Epithelial cell of proximal tubule (primary cell): ENCODE results near the gene SPRYD3. TPM values are rescaled to one million over a fixed set of nuclear protein-coding genes. Genes with fewer than 3 reads are reported as not detected.

Experiments
- DNase-seq: peaks from one replicate; pipeline ENCODE4 v3.0.0-alpha.2; 2011; ENCODE audit warnings: low read depth
- H3K4me3 ChIP-seq: 2 replicates; pipeline ENCODE4 v1.5.1; 2011; ENCODE audit warnings: low read depth, mild to moderate bottlenecking, low read length
- total RNA-seq: library from RNA; depleted of rRNA; stranded (reverse); fragments of >200 nt; gene quantifications from 2 replicates; pipeline ENCODE4 v1.2.3, GENCODE V29; 2015
- TF ChIP-seq, protein P1 (sequence below): conservative IDR thresholded peaks from 2 replicates; pipeline ENCODE4 v1.5.1; 2012; ENCODE audit warnings: low read depth, mild to moderate bottlenecking, low read length

SPRYD3 gene
- total RNA-seq, 1 donor from 2014 or later: 26.1 TPM

DNA sequence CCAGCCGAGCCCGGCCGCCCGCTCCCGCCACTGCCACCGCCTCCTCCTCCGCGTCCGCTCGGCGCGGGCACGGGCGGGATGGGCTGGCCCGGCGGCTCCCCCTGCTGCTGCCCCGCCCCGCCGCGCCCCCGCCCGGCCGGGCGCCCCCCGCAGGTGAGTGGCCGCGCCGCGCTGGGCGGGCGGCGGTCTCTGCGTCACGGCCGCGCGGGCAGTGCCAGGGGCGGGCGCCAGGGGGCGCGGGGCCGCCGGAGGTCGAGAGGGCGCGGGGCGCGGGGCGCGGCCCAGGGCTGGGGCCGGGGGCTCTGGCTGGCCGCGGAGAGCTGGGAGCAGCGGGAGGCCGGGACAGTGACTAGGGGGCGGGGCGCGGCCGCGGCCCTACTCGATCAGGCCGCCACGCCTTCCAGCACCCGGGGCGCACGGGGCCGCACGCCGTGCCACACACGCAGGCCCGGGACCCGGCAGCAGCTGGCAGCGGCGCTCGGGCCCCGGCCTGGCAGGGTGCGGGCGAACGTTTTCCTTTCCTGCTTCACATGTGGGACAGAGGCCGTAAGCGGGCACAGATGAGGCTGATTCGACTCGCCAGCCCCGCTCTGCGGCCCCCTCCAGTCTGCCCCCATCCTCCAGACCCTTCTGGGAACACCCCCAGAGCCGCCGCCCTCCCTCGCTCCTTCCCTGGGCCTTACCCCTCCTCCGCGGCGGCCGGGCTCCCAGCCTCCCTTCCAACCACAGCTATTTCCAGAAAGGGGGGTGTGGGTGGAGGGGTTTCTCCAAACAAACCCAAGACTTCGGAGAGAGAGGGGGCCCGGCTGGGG is 31.8 kb downstream of the SPRYD3 start:
- no peak for DNase-seq
- peak overlapping the region; percentile 74 for H3K4me3 ChIP-seq
- TF ChIP-seq, protein P1, sequence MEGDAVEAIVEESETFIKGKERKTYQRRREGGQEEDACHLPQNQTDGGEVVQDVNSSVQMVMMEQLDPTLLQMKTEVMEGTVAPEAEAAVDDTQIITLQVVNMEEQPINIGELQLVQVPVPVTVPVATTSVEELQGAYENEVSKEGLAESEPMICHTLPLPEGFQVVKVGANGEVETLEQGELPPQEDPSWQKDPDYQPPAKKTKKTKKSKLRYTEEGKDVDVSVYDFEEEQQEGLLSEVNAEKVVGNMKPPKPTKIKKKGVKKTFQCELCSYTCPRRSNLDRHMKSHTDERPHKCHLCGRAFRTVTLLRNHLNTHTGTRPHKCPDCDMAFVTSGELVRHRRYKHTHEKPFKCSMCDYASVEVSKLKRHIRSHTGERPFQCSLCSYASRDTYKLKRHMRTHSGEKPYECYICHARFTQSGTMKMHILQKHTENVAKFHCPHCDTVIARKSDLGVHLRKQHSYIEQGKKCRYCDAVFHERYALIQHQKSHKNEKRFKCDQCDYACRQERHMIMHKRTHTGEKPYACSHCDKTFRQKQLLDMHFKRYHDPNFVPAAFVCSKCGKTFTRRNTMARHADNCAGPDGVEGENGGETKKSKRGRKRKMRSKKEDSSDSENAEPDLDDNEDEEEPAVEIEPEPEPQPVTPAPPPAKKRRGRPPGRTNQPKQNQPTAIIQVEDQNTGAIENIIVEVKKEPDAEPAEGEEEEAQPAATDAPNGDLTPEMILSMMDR: peak; percentile 1

DNA sequence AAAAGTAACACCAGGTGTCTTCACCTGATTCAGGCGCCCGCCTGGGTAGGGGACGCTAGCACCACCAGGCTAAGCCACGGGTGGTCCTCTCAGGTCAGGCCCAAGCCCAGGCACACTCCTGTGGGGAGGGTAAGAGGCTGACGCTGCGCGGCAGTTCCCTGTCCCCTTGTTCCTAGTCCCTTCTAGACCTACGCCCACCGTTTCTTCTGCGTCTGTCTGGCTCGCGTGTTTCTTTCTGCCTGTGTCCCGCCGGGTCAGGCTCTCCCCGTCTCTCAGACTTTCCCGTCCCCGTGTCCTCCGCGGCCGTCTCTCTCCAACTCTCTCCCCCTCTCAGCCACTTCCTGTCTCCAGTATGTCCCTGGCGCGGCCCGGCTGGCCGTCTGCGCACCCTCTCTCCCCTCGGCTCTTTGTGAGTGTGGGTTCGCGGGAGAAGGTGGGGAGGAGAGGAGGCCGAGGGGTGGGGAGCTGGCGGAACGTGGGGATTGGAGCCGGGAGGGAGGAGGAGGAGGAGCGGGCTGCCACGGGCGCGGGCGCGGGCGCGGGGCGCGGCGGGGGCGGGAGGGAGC is 32.5 kb downstream of the SPRYD3 start:
- no peak for DNase-seq
- peak overlapping the region; percentile 74 for H3K4me3 ChIP-seq

DNA sequence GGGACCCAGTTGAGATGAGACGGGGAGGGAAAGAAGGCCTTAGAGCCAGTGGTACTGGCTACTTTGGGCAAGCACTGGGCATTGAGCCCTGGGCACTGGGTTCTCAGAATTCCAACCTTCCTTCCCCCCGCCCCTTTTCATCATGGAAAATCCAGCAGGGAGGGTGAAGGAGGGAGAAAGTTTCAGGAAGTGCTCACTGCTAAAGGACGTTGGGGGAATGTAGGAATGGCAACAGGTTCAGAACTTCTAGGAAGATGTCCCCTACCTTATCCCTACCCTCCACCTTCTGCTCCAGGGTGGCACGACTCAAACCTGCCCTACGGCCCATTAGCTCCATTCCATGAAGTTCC is 33.5 kb downstream of the SPRYD3 start:
- no peak overlapping the region for H3K4me3 ChIP-seq
- no peak for DNase-seq
- TF ChIP-seq, protein P1: no peak

More for the DNA sequence above, 32.5 kb downstream of the SPRYD3 start:
- TF ChIP-seq, protein P1: peak; percentile 0

DNA sequence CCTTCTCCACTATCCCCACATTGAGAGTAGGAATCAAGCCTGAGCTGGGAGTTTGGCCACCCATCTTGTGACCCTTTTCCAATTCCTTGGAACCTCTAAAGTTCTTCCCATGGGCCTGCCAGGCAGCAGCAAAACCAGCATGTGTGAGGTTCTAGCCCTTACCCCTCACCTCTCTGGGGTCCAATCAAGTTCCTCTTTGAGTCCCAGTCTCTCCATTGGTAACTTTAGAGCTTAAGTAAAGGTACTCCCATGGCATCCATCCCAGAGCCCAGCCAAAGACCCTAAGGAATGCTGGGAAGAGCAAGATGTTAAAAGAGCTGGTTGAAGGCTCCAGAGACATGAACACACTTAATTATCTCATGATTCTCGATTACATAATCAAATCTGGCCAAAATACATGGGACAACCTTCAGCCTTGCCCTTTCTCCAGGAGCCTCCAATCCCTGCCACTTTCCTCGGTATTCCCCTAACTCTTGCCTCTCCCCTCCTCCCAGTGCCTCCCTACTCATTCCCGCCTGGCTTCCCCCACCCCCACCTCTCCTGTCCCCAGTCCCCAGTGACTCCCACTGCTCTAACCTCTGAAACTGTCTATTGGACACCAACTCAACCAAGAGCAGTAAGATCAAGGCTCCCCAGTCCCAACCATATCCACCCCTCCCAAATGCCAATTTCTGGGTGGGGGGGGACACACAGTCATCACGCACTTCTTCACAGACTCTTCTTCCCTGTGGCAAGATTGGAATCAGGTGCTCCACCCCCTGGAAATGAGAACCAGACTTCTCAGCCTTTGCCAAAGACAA is 34.1 kb downstream of the SPRYD3 start:
- no peak overlapping the region for H3K4me3 ChIP-seq
- DNase-seq: no peak
- TF ChIP-seq, protein P1: no peak

DNA sequence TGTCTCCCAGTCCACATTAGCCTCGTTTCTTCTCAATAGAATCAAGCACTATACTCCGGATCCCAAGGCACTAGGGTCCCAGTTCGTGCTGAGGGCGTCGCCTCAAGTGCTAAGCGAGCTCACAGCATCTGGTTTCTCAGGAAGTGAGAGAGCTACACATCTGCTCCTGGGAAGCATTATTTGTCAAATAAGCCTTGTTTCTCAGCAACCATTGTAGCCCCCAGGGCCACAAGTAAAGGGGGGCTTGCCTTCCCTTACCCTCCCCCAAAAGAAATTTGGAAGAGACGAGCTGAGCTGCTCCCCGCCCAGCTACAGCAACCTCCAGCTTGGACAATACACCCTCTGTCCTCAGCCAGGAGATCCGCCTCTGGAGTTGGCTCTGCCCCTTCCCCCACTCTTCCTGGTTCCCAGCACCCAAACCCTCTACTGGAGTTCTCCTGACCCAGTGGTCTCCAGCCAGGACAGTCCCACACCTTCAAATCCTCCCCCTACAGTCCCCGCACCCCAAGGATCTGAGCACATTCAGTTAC is 35.1 kb downstream of the SPRYD3 start:
- no peak for DNase-seq
- H3K4me3 ChIP-seq: no peak overlapping the region
- TF ChIP-seq, protein P1: no peak

DNA sequence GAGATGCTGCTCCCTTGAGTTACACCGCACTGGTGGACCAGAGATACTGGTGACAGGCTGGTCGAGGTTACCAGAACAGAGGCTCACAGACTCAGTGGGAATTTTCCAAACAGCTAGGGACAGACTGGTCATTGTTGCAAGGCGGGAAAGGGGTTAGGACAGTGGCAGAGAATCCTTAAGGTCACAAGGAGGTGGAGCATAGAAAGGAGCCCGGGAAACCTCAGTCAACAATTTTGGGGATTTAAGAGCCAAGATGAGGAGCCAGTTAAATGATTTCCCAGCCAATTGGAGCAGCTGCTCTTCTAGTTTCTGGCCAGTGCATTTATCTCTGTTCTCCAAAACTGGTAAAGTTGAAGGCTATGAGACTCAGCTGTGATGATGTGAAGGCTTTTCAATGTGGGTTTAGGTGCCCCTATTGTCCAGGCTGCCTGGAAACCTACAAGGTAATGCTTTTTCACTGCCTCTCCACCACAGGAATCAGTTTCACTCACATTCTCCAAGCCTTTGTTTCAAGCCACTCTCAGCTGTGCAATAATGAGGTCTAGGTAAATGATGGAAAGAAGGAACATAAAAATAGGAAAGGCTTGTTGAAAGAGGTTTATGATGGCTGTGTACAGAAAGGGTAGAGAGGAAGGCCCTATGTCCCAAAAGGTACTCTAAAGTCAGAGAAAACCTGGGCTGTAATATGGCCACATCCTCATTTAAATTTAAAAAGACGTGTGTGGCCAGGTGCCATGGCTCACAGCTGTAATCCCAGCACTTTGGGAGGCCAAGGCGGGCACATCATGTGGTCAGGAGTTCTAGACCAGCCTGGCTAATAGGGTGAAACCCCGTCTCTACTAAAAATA is 36.4 kb downstream of the SPRYD3 start:
- DNase-seq: no peak
- TF ChIP-seq, protein P1: no peak
- no peak overlapping the region for H3K4me3 ChIP-seq
